GM21423 (cell line): Measurements from ENCODE around the gene NAT16.
A peak's percentile ranks its signal among the peaks of the same experiment; 100 is the strongest.

Source experiments
- ATAC-seq: cut with Tn5 transposase; IDR thresholded peaks from one replicate; pipeline ENCODE4 v1.9.1; 2021; ENCODE audit warnings: mild to moderate bottlenecking, moderate library complexity; ENCODE audit not compliant: unreplicated experiment

Gene NAT16

DNA sequence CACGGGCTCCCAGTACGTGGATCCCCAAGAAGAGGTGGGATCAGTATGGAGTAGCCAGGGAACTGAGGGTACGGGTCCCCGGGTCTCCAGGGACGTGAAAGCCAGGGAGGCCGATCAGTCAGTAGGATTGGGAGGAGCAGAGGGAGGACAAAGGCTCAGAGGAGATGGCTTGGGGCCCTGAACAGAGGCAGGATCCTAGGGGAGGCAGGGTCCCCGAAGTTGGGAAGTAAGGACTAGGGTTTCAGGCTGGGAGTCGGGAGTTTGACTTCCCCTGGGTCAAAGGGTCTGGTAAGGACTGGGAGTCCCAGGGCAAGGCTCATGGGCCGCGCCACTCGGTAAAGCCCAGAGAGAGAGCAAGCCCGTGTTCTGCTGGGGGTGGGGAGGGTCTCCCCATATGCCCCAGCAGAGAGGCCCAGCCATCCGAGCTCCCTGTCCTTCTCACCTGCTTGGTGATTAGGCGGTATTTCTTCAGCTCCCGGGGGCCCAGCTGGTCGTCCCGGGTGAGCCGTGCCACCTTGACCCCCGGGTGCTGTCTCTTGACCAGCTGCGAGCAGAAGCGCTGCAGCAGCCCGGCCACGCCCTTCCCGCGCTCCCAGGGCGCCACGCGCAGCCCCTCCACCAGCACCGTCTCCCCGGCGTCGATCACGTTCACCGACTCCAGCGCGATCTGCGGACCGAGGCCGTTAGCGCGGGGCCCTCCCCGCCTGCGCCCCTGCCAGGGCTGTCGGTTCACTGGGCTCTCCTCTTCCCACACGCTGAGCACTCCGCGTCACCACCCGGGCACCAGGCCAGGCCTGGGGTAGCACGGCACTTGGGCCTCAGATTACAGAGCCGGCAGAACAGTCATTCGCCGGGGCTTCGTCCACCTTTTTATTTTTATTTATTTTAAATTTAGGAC is 7.0 kb downstream of the NAT16 start:
- no peak for ATAC-seq

DNA sequence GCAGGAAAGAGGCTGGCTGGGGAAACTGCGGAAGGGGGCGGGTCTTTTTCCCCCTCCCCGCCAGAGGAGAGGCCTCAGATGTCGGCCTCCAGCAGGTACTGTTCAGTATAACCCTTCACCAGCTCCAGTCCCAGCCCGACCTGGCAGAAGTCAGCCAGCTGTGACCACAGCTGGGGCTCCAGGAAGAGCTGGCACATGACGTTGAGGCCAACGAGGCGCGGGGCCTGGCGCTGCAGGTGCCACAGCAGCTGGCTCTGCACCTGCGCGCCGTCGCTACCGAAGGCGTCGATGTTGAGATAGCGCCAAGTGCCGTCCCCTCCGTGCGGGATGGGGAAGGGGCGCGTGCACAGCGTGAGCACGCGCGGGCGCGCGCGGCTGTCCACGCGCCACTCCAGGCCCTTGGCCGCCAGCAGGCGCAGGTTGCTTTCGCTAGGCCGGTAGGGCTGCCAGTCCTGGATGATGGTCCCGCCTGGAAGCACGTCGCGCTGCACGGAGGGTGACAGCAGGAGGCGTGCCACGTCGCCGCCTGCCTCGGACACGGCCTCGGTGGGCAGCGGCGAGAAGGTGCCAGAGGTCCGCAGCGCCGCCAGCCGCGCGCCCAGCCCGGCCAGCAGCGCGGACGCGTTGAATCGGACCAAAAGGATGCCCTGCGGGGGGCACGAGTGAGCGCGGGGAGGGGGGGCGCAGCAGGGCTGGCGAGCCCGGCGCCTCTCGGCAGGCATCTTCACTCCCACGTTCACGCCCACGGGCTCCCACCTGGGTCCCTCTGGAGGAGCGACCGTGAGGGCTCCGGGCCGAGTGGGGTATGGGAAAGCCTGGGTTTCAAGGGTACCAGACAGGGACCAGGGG is 7.9 kb downstream of the NAT16 start:
- ATAC-seq, result no peak

DNA sequence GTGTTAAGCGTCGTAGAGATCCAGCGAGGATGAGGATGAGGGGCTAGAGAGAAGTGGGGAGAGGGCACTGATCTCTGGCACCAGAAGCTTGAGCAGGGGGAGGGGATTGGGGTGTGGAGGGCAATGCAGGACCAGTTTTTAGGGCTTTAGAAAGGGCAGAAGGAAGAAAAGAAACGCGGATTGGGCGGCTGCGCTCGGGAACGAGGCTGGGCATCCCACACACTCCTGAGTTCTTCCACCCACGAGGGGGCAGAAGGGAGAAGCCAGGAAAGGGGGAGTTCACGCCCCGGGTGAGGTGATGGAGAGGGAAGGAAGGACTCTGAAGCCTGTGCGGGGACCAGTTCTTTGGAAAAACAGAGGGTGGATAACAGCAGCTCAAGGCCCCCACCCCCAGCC is 8.7 kb downstream of the NAT16 start:
- ATAC-seq, result no peak

DNA sequence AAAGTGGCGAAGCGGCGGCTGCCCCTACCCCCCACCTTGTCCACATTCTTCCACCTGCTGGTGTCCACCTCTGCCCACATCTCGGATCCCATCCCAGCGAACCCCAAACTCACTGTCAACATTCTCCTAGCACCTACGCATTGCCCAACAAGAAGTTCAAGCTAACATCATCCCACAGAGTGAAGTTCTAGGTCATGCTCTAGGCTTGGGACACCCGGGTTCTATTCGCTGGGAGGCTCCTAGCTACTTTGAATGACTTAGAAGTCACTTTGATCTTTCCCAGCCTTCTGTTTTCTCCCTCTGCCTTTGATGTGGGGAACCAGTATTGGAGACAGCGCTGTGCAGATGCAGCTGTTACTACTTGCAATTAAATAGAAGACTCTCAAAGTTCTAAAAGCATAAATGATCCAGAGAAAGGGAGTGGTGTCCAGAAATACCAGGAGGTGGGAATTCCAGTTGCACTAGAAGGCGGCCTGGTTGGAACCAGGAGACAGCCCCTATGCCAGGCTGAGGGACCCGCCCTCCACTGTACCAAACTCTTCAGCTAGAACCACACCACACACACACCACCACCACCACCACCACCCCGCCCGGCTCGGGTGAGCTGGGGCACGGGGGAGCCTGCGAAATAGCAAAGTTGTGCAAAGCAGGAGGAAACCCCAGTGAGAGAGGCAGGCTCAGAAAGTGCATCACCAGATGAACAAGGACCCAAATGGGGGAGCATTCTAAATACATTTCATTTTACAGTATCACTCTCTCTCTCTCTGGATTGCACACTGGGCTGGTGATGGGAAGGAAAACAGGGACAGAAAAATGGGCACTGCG is 9.3 kb downstream of the NAT16 start:
- ATAC-seq, result no peak

DNA sequence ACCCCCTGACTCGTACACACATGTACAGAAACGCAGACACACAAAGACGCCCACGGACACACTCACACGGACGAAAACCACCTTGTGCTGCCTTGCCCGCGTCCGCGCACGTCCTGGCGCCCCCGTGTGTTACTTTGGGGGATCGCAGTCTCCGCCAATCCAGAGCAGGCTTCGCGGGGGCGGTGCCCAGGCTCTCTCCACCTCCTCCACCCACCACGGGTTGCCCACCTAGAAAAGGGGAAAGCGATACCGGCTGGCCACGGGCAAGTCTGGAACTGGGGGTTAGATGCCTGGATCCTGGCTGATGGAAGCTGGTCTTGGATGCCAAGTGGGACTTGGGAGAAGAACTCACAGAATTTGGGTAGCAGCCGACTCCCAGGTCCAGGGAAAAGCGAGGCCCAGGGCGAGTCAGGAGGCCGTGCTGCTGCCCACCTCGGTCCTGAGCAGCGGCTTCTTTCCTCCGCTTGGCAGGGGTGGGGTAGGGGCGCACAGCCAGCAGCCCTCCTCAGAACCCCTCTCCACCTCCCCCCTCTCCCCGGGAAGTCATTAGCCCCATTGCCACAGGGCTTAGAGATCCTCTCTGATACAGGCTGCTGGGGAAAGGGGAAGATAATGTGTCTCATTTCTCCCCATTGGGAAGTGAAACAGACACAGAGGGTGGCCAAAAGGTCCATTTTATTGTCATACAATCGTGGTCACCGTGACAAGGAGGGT is 10.1 kb downstream of the NAT16 start:
- ATAC-seq, result no peak

DNA sequence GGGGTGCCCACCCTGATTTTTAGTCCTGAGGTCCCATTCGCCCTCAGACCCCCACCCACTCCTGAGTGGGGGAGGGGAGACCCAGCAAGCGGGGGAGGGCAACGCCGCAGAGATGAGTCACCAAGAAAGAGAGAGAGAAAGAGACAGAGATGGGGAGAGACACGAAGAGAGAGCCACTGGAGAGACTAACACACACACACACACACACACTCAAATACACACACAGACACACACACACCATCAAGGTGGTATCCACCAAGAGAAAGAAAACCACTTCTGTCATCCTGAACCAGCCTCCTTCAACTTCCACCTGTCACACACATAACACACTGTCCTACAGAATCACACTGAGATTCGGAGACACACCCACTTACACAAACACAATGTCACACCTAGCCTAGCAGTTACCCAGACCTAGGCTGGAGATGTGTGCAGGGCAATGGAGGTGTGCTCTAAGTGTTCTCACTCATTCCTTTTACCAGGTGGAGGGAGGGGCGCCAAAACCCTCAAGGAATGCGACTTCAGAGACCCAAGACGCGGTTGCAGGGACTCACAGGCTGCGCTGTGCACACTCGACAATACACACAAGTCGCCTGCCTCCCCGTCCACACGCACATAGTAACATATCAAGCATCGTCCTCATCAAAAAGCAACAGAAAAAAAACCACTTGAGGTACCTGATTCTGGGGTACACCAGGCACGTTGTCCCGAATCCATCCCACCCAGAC is 10.8 kb downstream of the NAT16 start:
- no peak for ATAC-seq

DNA sequence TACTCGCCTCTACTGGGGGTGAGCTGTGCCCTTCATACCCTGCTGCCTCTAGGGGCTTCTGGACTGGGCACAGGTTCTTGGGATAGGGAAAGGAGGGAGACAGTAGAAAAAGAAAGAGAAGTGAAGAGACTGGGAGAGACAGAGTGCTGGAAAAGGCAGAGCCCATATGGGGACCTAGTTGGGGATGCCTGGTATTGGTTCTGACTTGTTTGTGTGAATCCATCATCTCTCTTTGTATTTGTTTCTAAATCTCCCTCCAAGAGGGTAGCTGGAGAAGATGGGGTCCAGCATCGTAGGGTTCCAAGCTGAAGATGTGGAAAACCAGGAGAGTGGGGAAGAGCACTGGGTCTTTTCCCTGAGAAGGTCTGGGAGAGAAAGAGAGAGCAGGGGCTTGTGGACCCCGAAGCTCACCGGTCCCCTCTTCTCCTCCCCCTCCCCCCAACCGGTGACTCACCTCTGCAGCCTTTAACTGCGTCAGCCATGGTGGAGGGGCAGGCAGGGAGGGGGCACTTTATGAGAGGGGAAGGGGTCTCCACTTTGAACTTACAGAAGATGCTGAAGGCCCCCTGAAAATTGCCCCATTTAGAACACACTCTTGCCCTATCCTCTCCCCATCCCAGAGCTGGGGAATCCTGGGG is 11.6 kb downstream of the NAT16 start:
- ATAC-seq, result no peak

DNA sequence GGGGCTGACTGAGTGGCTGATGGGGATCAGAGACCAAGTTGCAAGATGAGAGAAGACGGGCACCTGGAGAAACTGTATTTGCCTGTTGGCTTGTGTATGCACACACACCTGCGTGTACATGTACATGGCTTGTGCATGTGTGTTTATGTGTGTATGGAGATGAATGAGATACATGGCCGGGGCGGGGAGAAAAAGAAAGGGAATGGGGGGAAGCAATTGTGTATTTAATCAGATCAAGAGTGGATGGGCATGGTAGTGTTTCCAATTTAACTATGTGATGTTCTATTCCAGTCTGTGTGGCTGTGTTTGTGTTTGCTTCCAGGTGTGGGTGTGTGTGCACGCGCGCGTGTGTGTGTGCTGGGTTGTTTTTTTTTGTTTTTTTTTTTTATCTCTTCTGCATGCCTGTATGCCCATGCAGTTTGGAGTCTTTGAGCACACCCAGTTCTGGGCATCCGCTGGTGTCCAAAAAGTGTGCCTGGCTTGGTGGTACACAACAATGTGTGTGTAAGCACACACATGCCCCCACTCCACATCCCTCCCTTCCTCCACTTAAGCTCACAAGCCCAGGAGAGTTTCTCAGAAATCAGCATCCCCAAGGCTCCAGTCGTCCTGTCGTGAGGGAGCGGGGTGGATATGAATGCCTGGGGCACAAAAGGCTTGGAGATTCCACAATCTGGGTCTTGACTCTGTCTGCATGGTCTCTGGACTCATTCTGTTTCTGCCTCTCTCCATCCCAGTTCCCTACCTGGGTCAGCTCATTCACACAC is 12.3 kb downstream of the NAT16 start:
- no peak for ATAC-seq

DNA sequence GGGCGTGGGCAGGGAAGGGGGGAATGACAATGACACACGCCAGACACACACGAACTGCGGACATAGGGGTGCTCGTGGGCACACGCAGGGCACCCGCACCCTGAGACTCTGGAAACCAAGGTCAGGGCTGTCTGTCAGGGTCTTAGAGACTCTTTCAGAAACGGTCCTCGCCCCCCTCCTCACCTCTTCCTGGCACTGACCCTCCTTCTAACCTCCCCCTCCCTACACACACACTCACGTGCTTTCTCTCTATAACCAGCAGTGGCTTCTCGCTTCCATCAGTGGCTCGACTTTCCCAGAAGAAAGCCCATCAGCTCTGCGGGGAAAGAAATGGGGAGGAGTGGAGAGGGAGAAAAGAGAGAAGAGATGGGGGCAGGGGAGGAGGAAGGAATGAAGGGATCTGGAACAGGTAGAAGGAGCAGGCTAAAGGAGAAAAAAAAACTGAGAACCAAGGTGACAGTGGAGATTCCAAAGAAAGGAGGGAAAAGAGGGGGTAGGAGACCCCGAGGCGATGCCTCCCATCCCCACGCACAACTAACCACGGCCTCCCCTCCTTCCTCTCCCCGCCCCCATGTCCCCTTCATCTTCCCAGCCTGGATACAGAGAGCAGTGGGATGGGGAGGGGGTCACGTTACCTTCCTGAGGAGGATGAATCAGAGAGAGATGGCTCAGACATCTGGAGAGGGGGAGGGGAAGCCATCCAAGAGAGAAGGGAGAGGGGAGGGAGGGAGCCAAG is 13.0 kb downstream of the NAT16 start:
- ATAC-seq, result no peak

DNA sequence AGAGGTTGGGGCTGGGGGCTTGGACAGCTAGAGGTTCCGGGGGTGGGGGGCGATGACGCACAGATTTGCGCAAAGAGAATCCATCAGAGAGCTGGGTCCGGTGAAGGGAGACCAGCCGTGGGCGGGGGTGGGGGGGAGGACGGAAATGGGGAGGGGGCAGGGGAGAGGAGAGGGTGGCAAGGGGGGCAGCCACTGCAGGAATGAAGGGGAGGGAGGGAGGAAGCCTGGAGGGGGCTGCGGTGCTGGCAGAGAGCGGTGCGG is 13.5 kb downstream of the NAT16 start:
- ATAC-seq, result no peak

DNA sequence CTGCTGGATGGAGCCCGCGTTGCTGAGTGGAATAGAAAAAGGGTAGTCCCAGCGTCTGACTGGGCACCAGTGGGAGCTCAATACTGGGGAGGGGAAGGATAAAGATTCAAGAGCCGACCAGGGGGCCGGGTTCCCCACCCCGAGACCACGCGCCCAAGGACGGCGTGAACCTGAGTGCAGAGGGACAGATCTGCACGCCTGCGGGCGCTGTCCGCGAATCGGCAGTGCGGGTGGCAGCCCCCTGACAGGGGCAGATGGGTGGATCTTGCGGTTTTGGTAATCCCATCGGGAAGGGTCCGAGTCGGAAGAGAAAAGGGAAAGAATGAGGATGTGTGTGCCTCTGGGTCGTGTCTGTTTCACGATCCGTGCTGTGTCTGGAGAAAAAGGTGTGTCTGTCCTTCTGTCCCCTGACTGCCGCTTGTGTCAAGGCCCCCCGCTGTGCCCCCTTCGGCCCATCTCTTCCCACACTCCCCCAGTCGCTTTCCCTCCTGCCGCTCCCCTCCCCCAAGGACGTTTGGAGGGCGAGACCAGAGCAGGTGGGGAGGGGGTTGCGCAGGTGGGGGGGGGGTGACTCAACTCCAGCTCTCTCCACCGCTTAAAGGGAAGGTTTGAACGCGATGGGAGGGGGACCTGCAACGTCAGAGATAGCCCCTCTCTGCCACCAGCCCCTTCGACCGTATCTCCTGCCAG is 14.0 kb downstream of the NAT16 start:
- no peak for ATAC-seq

DNA sequence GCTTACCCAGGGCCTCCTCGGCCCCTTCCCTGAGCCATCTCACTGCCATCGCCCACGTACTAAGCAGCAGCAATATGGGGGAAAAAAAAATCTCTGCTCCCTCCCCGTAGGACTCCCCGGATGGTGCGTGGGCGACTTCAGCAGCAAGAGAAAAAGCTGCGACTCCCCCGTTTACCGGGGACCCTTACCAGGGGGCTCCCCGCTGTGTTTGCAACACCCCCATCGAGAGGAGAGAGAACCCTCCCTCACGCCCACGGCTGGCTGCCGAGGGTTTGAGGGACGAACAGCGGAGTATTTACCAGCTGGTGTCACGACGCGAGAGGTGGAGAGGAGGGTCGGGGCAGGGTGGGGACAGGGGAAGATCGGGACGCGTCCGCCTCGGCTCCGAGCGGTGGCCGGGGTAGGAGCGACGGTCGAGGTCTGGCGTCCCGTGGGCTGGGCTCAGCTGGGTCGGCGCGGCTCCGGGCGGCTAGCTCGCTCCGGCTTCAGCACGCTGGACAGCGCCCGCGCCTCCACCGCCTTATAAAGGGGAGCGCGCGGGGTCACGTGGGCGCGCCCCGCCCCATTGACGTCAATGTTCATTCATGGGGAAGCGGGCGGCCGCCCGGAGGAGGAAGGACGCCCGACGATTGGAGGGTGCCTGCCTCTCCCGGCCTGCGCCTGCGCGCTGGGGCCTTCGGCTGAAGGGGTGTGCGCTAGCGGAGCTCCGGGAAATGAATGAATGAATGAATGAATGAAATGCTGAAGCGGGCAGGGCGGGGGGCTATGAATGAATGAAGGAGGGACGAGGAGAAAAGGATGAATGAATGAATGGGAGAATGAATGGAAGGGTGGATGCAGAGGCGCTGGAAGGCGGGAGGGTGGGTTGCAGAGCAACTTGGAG is 14.8 kb downstream of the NAT16 start, which contains the start of gene VGF:
VGF (minus strand) TSS at position 495 of the 883 bp plus-strand sequence. CDS start 726 bp downstream, outside the sequence.
- peak; percentile 71 for ATAC-seq

DNA sequence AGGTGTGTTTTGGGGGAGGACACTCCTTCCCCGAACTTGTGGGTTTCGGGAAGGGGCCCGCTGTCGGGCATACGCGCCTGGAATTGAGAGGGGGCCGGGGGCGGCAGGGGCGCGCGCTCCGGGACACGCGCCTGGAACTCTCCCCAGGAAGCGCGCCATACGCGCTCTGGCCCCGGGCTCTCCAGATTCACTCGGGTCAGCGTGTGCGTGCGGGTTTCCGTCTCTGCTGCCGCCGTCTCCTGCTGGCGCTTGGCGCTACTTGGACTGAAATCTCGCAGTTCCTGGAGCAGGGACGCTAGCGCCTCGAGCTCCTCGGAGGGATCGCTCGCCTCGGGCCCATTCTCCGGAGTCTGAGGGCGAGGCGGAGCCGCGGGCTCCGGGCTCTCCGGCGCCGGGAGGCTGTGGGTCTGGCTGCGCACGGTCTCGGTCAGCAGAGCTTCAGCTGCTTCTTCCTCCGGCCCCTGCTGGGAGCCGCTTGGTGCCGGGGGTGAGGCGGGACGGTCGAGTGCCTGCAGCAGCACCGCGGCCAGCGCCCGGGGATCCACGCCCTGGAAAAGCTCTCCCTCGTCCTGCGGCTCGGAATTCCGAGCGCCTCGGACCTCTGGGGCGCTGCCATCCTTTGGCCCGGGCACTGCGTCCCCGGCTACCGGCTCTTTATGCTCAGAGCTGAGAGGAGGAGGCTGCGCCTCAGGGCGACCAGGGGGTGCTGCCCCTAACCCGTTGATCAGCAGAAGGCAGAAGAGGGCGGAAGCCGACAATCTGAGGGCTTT is 15.8 kb downstream of the NAT16 start:
- no peak for ATAC-seq

DNA sequence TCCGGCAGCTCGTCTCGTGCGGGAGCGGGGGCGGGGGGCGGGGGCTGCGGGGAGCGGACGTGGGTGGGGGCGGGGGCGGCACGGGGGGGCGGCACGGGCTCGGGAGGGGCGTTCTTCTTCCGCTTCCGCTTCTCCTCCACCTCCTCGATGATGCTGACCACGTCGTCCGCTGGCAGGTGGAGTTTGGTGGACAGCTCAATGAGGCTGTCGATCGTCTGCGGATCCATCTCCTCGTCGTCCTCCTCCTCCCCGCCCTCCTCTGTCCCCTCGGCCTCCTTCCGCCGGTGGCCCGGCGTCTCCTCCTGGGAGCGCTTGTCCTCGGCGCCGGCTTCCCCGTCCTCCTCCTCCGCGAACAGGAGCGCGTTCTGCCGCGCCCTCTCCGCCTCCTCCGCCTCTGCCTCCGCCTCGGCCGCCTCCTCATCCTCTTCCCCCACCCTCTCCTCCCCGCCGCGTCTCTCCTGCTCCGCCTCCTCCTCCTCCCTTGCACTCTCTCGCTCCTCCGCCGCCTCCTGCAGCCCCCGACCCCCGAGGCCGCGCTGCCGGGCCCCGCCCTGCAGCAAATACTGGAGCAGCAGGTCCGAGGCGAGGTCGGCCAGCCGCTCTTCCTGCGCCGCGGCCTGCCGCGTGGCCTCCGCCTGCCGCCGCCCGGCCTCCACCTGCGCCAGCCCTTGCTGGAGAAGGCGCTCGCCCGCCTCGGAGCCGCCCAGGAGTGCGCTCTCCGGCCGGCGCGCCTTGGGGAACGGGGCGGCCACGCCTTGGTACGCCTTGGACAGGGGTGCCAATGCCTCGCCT is 16.6 kb downstream of the NAT16 start:
- ATAC-seq, result no peak
